Measurements from ENCODE around the gene GIT1. TPM values are rescaled to one million over a fixed set of nuclear protein-coding genes. Genes with fewer than 3 reads are reported as not detected.

GIT1 gene
- total and polyA plus RNA-seq, 7 donors, result 13.6 to 31.3 (median 17.4) TPM

DNA sequence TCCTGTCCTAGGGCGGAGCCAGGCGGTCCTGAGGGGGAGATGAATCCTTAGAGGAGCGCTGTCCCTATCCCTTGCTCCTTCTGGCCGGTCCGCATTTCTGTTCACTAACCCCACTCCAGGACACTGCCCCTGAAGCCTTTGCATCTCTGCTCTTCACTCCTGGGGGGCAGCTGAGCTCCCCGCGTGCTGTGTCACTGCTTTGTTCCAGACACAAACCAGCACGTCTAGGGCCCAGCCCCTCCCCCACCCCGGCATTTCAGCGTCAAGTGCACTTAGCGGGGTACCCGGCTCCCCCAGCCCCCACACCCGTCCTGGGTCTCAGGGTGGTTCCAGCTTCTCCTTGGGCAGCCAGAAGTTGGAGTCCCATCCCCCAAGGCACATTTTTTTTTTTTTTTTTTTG is 24.4 kb upstream of the GIT1 start:
- no peak for TF ChIP-seq POLR2AphosphoS5 (IDR thresholded peaks at IDR 0.05)
- TF ChIP-seq, protein P1, sequence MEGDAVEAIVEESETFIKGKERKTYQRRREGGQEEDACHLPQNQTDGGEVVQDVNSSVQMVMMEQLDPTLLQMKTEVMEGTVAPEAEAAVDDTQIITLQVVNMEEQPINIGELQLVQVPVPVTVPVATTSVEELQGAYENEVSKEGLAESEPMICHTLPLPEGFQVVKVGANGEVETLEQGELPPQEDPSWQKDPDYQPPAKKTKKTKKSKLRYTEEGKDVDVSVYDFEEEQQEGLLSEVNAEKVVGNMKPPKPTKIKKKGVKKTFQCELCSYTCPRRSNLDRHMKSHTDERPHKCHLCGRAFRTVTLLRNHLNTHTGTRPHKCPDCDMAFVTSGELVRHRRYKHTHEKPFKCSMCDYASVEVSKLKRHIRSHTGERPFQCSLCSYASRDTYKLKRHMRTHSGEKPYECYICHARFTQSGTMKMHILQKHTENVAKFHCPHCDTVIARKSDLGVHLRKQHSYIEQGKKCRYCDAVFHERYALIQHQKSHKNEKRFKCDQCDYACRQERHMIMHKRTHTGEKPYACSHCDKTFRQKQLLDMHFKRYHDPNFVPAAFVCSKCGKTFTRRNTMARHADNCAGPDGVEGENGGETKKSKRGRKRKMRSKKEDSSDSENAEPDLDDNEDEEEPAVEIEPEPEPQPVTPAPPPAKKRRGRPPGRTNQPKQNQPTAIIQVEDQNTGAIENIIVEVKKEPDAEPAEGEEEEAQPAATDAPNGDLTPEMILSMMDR (IDR thresholded peaks at IDR 0.05), result no peak
- TF ChIP-seq POLR2A (IDR thresholded peaks at IDR 0.05), result no peak
- no peak for TF ChIP-seq EP300 (IDR thresholded peaks at IDR 0.05)
- Histone ChIP-seq H3K4me3 (peak overlapping the region; percentile 12 to 40 (median 23)), H3K4me1 (peaks cover 0 to 64% (median 61%) of the 10 kb centered on the region in 4 donors), H3K27me3 (no peaks in the 10 kb centered on the region), H3K27ac (peak overlapping the region in 3 of 4 donors; percentile 12 to 69 (median 44)), H3K9me3 (no peaks in the 10 kb centered on the region), H3K36me3 (no peaks in the 10 kb centered on the region)
- intact Hi-C loops (cut with DNase I), result loop anchor here (1.0 to 10.0 kb wide), 2 partner anchors 23 to 151 kb away; no protein-coding TSS in a partner anchor
- WGBS, 2 donors, result 15 to 23% methylated on average over 13 of the region's 13 CpGs
- peak; percentile 70 for DNase-seq

GRCh38 chr17:29613352-29613837 is 23.9 kb upstream of the GIT1 start:
- H3K9me3 ChIP-seq, result no peaks in the 10 kb centered on the region
- H3K36me3 ChIP-seq, result no peaks in the 10 kb centered on the region
- no peaks in the 10 kb centered on the region for H3K27me3 ChIP-seq
- peak overlapping the region; percentile 12 to 40 (median 23) for H3K4me3 ChIP-seq
- H3K27ac ChIP-seq, result peak overlapping the region; percentile 12 to 69 (median 32)
- TF ChIP-seq POLR2A (IDR thresholded peaks at IDR 0.05), result no peak
- TF ChIP-seq POLR2AphosphoS5 (IDR thresholded peaks at IDR 0.05), result peak; percentile 35 to 67 (median 52)
- TF ChIP-seq EP300 (IDR thresholded peaks at IDR 0.05), result no peak
- TF ChIP-seq, protein P1 (IDR thresholded peaks at IDR 0.05), result peak; percentile 70 to 78 (median 74)
- intact Hi-C loops (cut with DNase I), result loop anchor here (1.0 to 10.0 kb wide), 2 partner anchors 22 to 151 kb away; no protein-coding TSS in a partner anchor
- H3K4me1 ChIP-seq, result peaks cover 0 to 60% (median 57%) of the 10 kb centered on the region in 4 donors
- peak; percentile 98 for DNase-seq
- 1% methylated on average over 50 of the region's 50 CpGs for WGBS, 2 donors

GRCh38 chr17:29612404-29613280 is 23.2 kb upstream of the GIT1 start:
- H3K27ac ChIP-seq, result peak overlapping the region in 3 of 4 donors; percentile 20 to 69 (median 44)
- TF ChIP-seq POLR2AphosphoS5 (IDR thresholded peaks at IDR 0.05), result no peak
- no peak for TF ChIP-seq POLR2A (IDR thresholded peaks at IDR 0.05)
- TF ChIP-seq, protein P1 (IDR thresholded peaks at IDR 0.05), result no peak
- no peak for TF ChIP-seq EP300 (IDR thresholded peaks at IDR 0.05)
- H3K27me3 ChIP-seq, result no peaks in the 10 kb centered on the region
- H3K4me3 ChIP-seq, result peak overlapping the region in 3 of 4 donors; percentile 19 to 40 (median 27)
- peak; percentile 61 for DNase-seq
- H3K9me3 ChIP-seq, result no peaks in the 10 kb centered on the region
- 44 to 74% methylated on average over 85 of the region's 85 CpGs for WGBS, 2 donors
- no peaks in the 10 kb centered on the region for H3K36me3 ChIP-seq
- peaks cover 0 to 52% (median 50%) of the 10 kb centered on the region in 4 donors for H3K4me1 ChIP-seq
- intact Hi-C loops (cut with DNase I), result loop anchor here (1.0 to 10.0 kb wide), 2 partner anchors 21 to 152 kb away; no protein-coding TSS in a partner anchor

DNA sequence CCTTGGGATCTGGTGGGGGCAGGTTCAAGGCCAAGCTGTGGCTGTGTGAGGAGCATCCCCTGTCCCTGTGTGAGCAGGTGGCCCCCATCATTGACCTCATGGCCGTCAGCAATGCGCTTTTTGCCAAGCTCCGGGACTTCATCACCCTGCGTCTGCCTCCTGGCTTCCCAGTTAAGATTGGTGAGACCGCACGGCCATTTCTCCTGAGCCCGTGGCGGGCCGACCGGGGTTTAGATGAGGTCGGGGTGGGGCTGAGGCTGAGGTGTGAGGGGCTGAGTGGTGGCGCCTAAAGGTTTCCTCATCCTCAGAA is 22.6 kb upstream of the GIT1 start:
- DNase-seq, result peak; percentile 67
- Histone ChIP-seq H3K9me3 (no peaks in the 10 kb centered on the region), H3K4me3 (no peak overlapping the region), H3K4me1 (peaks cover 0 to 46% (median 44%) of the 10 kb centered on the region in 4 donors), H3K27me3 (no peaks in the 10 kb centered on the region), H3K36me3 (no peaks in the 10 kb centered on the region), H3K27ac (no peak overlapping the region)
- 94 to 95% methylated on average over 12 of the region's 12 CpGs for WGBS, 2 donors
- intact Hi-C loops (cut with DNase I), result loop anchor here (10.0 kb wide), 1 partner anchor 153 kb away; no protein-coding TSS in a partner anchor
- TF ChIP-seq POLR2A (IDR thresholded peaks at IDR 0.05), result no peak
- no peak for TF ChIP-seq EP300 (IDR thresholded peaks at IDR 0.05)
- TF ChIP-seq, protein P1 (IDR thresholded peaks at IDR 0.05), result no peak
- TF ChIP-seq POLR2AphosphoS5 (IDR thresholded peaks at IDR 0.05), result no peak
